ENCODE results near the gene ERG.
A peak's percentile ranks its signal among the peaks of the same experiment; 100 is the strongest.

Gene ERG

GRCh38 chr21:38448671-38449385 is 49.4 kb downstream of the ERG start:
- DNase-seq (ENCODE audit: low read depth): no peak
- in situ Hi-C loops (cut with HindIII; ENCODE audit: low sequenced_read_pairs): no loop called here
- TF ChIP-seq, protein P1, sequence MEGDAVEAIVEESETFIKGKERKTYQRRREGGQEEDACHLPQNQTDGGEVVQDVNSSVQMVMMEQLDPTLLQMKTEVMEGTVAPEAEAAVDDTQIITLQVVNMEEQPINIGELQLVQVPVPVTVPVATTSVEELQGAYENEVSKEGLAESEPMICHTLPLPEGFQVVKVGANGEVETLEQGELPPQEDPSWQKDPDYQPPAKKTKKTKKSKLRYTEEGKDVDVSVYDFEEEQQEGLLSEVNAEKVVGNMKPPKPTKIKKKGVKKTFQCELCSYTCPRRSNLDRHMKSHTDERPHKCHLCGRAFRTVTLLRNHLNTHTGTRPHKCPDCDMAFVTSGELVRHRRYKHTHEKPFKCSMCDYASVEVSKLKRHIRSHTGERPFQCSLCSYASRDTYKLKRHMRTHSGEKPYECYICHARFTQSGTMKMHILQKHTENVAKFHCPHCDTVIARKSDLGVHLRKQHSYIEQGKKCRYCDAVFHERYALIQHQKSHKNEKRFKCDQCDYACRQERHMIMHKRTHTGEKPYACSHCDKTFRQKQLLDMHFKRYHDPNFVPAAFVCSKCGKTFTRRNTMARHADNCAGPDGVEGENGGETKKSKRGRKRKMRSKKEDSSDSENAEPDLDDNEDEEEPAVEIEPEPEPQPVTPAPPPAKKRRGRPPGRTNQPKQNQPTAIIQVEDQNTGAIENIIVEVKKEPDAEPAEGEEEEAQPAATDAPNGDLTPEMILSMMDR (IDR thresholded peaks at IDR 0.05; ENCODE audit: low read depth, low read length, missing control alignments): no peak

DNA sequence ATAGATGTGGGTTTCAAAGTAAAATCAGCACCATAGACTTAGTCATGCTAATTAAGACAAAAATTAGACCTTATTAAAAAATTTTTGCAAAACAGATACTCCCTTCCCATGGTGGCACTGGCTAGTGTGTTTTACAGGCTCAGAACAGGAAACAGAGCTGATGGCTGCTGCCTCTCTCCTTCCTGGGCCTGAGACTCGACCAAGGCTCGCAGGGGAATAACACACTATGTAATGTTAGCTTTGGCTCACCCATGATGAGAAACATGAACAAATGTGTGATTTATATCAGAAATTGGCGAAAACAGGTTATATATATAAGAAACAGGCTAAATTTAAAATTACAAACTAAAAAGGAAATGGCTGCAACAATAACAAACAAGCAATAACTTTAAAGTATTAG is 50.7 kb downstream of the ERG start:
- in situ Hi-C loops (cut with HindIII; ENCODE audit: low sequenced_read_pairs): no loop called here
- no peak overlapping the region for H3K4me3 ChIP-seq (ENCODE audit: low read depth, low read length)
- TF ChIP-seq, protein P1 (IDR thresholded peaks at IDR 0.05; ENCODE audit: low read depth, low read length, missing control alignments): no peak
- DNase-seq (ENCODE audit: low read depth): no peak

More at GRCh38 chr21:38448671-38449385, 49.4 kb downstream of the ERG start:
- no peak overlapping the region for H3K4me3 ChIP-seq (ENCODE audit: low read depth, low read length)

DNA sequence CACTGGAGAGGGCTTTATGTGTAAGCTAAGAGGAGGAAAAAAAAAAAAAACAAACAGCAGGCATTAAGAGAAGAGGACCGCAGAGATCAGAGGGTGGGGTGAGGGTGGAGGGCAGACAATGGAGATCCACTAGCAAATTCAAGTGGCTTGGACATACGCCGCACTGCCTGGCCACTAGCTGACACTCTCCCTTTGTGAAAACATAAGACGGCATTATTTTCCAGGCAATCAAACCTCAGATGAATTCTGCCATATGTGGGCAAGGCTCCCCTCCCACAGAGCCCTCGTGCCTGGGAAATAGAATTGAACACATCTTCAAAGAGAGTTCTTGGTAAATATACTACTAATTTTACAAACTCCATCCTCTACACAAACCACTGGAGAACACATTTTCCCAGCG is 53.6 kb downstream of the ERG start:
- DNase-seq (ENCODE audit: low read depth): no peak
- TF ChIP-seq, protein P1 (IDR thresholded peaks at IDR 0.05; ENCODE audit: low read depth, low read length, missing control alignments): no peak
- H3K4me3 ChIP-seq (ENCODE audit: low read depth, low read length): no peak overlapping the region
- in situ Hi-C loops (cut with HindIII; ENCODE audit: low sequenced_read_pairs): no loop called here

DNA sequence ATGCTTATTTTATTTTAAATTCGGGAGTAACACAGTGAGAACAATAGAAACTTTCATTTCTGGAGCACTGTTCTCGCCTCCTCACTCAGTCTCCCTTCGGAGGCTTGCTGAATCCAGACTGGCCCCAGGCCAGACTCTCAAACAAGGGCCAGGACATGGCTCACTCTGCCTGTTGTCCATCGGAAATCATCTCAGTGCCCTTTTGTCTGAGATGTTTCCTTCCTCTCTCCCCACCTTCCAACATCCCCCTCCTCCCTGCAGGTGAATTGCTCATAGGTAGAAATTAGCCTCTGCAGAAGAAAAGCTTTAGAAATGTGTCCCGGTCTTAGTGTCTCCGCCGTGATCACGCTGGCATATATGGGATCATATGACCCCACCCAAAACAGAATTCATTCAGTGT is 55.2 kb downstream of the ERG start:
- in situ Hi-C loops (cut with HindIII; ENCODE audit: low sequenced_read_pairs): no loop called here
- TF ChIP-seq, protein P1 (IDR thresholded peaks at IDR 0.05; ENCODE audit: low read depth, low read length, missing control alignments): no peak
- DNase-seq (ENCODE audit: low read depth): no peak
- H3K4me3 ChIP-seq (ENCODE audit: low read depth, low read length): no peak overlapping the region

DNA sequence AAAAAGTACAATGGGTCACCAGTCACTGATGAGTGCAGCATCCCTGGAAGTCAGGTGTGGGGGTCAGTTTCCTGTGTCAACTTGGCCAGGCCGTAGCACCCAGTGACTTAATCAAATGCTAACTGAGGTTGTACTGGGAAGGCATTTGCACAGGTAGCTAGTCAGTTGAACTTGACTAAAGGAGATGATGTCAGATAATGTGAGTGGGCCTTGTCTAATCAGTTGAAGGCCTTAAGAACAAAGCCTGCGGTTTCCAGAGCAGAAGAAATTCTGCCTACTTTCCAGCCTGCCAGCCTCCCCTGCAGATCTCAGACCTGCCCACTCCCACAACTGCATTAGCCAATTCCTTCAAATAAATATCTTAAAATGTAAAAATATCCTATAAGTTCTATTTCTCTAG is 57.1 kb downstream of the ERG start:
- TF ChIP-seq, protein P1 (IDR thresholded peaks at IDR 0.05; ENCODE audit: low read depth, low read length, missing control alignments): no peak
- no peak for DNase-seq (ENCODE audit: low read depth)
- no peak overlapping the region for H3K4me3 ChIP-seq (ENCODE audit: low read depth, low read length)
- in situ Hi-C loops (cut with HindIII; ENCODE audit: low sequenced_read_pairs): no loop called here

- in situ Hi-C loops (cut with HindIII; ENCODE audit: low sequenced_read_pairs): no loop called here
- peak; percentile 83 for DNase-seq (ENCODE audit: low read depth)
- H3K4me3 ChIP-seq (ENCODE audit: low read depth, low read length): no peak overlapping the region
- TF ChIP-seq, protein P1 (IDR thresholded peaks at IDR 0.05; ENCODE audit: low read depth, low read length, missing control alignments): no peak
These were observed 57.5 kb downstream of the ERG start for GRCh38 chr21:38440746-38441145.

All from astrocyte of the cerebellum (primary cell).